IgD-negative memory B cell (primary cell): ENCODE data around the gene ADAM10. TPM values are rescaled to one million over a fixed set of nuclear protein-coding genes. Genes with fewer than 3 reads are reported as not detected.
A peak's percentile ranks its signal among the peaks of the same experiment; 100 is the strongest.
"Not testable (repeated sequence)": the region's sequence is repeated elsewhere in the genome, so short reads cannot be mapped to it uniquely, and the experiment has no call there.

Experiments used
- H3K27ac Mint-ChIP-seq, 3 donors: one replicate each; pipeline ENCODE4 v1.8.0; 2020 to 2022; ENCODE audit warnings: mild to moderate bottlenecking in 3 of 3, mixed read lengths in 3 of 3, moderate library complexity in 1 of 3
- H3K27me3 Mint-ChIP-seq: one replicate; pipeline ENCODE4 v1.8.0; 2021; ENCODE audit warnings: mixed read lengths
- H3K36me3 Mint-ChIP-seq: one replicate; pipeline ENCODE4 v1.8.0; 2020; ENCODE audit warnings: mild to moderate bottlenecking, mixed read lengths
- H3K4me1 Mint-ChIP-seq, 3 donors: one replicate each; pipeline ENCODE4 v1.8.0; 2020 to 2022; ENCODE audit warnings: mixed read lengths in 3 of 3, mild to moderate bottlenecking in 1 of 3
- H3K4me3 Mint-ChIP-seq, 4 donors: one replicate each; pipeline ENCODE4 v1.8.0; 2020 to 2022; ENCODE audit warnings: mild to moderate bottlenecking in 4 of 4, mixed read lengths in 4 of 4, moderate library complexity in 3 of 4
- H3K9me3 Mint-ChIP-seq, 3 donors: one replicate each; pipeline ENCODE4 v1.8.0; 2020 to 2021; ENCODE audit warnings: mixed read lengths in 3 of 3, mild to moderate bottlenecking in 1 of 3
- polyA plus RNA-seq: library from polyadenylated mRNA; unstranded; fragments of 300-500 nt; fragmentation: Illumina TruSeq; gene quantifications from one replicate; pipeline ENCODE4 v1.2.3, GENCODE V29; 2021

ADAM10 gene
- polyA plus RNA-seq, 1 donor from 2014 or later: 91.9 TPM

DNA sequence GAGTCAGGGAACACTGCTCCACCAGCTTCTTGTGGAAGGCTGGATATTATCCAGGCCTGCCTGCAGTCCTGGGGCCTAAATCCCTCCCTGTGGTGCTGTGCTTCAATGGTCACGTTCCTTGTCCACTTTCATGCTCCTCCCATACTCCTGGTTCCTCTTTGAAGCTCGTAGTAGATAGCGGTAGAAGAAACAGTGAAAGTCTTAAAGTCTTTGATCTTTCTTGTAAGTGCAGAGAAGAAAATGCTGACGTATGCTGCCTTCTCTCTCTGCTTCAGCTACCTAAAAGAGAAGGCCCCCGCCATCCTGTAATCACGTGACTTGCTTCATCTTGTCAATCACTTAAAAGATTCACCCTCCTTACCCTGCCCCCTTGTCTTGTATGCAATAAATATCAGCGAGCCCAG, 19.1 kb upstream of the ADAM10 start:
- H3K4me3 Mint-ChIP-seq: peak overlapping the region in 2 of 4 donors; percentile 40 to 43

DNA sequence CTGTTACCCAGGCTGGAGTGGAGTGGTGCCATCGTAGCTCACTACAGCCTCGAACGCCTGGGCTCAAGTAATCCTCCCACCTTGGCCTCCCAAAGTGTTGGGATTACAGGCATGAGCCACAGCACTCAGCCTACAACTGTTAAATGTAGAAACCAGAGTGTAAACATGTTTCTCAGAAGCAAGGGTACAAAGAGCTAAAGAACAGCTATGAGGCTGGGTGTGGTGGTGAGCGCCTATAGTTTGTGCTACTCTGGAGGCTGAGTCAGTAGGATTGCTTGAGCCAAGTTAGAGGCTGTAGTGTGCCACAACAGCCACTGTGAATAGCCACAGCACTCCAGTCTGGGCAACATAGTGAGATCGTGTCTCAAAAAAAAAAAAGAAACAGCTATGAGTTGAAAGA, 16.8 kb upstream of the ADAM10 start:
- H3K4me1 Mint-ChIP-seq: peaks cover 0 to 5% (median 3%) of the 10 kb centered on the region in 3 donors
- peaks cover 0 to 9% (median 3%) of the 10 kb centered on the region in 3 donors for H3K9me3 Mint-ChIP-seq
- H3K4me3 Mint-ChIP-seq: peak overlapping the region in 1 of 4 donors; percentile 65
- H3K27me3 Mint-ChIP-seq: no peaks in the 10 kb centered on the region
- H3K27ac Mint-ChIP-seq: no peak overlapping the region
- peaks cover 3% of the 10 kb centered on the region for H3K36me3 Mint-ChIP-seq

More for the DNA sequence above, 19.1 kb upstream of the ADAM10 start:
- not testable (repeated sequence) for H3K27ac Mint-ChIP-seq, H3K9me3 Mint-ChIP-seq, H3K4me1 Mint-ChIP-seq, H3K27me3 Mint-ChIP-seq, H3K36me3 Mint-ChIP-seq

DNA sequence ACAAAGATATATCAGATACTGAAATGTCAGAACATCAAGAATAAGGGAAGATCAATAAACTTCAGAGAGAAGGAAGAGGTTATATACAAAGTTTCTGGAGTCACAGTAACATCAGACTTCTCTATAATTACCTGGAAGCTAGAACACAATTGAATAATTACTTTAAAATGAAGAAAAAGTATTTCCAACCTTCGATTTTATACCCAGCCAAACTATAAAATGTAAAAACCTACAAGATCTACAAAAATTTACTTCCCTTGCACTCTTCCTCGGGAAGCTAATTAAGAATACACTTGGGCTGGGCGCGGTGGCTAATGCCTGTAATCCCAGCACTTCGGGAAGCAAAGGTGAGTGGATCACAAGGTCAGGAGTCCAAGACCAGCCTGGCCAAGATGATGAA, 15.0 kb upstream of the ADAM10 start:
- peaks cover 3% of the 10 kb centered on the region for H3K36me3 Mint-ChIP-seq
- H3K4me1 Mint-ChIP-seq: no peaks in the 10 kb centered on the region
- H3K9me3 Mint-ChIP-seq: peaks cover 0 to 9% (median 3%) of the 10 kb centered on the region in 3 donors
- no peak overlapping the region for H3K27ac Mint-ChIP-seq
- no peaks in the 10 kb centered on the region for H3K27me3 Mint-ChIP-seq
- H3K4me3 Mint-ChIP-seq: peak overlapping the region in 1 of 4 donors; percentile 52

DNA sequence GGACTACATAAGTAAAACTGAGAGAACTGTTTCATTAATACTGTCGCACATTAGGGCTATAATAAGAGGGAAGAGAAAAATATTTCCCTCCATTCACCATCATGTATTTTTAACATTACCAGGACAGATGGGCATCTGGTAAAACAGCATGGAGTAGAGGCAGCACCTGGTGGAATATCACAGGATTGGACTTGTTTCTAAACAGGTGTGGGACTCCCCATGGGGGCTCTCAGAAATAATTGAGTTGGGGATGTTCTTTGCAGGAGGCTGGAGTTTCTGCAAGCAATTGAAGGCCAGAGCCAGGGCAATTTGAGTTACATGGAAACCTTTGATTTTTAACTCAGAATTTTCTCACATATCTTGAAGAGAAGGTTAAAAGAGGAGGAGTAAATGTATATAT, 13.2 kb upstream of the ADAM10 start:
- Mint-ChIP-seq H3K27ac (no peak overlapping the region), H3K4me3 (peak overlapping the region in 1 of 4 donors; percentile 29), H3K4me1 (no peaks in the 10 kb centered on the region), H3K27me3 (no peaks in the 10 kb centered on the region), H3K36me3 (peaks cover 3% of the 10 kb centered on the region), H3K9me3 (peaks cover 0 to 9% (median 3%) of the 10 kb centered on the region in 3 donors)

DNA sequence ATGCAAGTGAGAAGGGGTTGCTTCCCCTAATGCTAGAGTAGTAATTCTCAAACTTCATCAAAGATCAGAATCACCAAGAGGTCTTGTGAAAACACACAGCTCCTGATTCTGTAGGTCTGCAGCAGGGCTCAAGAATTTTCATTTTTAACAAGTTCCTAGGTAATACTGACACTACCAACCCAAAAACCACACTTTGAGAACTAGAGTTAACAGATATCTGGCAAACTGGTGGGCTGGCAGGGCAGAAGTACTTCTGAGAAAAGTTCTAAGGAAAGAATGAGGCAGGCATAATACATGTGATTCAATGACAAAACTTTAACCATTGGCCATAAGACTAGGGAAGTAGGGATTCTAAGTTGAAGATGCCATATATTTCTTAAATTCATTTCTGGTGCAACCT, 12.8 kb upstream of the ADAM10 start:
- no peak overlapping the region for H3K27ac Mint-ChIP-seq
- H3K4me3 Mint-ChIP-seq: no peak overlapping the region
- peaks cover 3% of the 10 kb centered on the region for H3K36me3 Mint-ChIP-seq
- H3K9me3 Mint-ChIP-seq: peaks cover 0 to 9% (median 3%) of the 10 kb centered on the region in 3 donors
- no peaks in the 10 kb centered on the region for H3K27me3 Mint-ChIP-seq
- H3K4me1 Mint-ChIP-seq: no peaks in the 10 kb centered on the region

DNA sequence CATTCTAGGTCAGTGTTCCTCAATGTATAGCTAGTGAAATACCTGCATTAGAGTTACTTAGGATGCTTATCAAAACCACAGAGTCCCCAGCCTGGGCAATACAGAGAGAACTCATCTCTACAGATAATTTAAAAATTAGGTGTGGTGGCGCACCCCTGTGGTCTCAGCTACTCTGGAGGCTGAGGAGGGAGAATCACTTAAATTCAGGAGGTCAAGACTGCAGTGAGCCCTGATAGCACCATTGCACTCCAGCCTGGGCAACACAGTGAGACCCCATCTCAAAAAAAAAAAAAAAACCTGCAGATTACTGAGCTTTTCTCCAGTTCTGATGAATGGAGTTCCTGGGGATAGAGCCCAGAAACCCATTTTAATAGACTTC, 11.5 kb upstream of the ADAM10 start:
- Mint-ChIP-seq H3K4me3 (no peak overlapping the region), H3K27ac (no peak overlapping the region), H3K27me3 (no peaks in the 10 kb centered on the region), H3K4me1 (no peaks in the 10 kb centered on the region), H3K36me3 (peaks cover 1% of the 10 kb centered on the region), H3K9me3 (peaks cover 0 to 9% (median 3%) of the 10 kb centered on the region in 3 donors)

DNA sequence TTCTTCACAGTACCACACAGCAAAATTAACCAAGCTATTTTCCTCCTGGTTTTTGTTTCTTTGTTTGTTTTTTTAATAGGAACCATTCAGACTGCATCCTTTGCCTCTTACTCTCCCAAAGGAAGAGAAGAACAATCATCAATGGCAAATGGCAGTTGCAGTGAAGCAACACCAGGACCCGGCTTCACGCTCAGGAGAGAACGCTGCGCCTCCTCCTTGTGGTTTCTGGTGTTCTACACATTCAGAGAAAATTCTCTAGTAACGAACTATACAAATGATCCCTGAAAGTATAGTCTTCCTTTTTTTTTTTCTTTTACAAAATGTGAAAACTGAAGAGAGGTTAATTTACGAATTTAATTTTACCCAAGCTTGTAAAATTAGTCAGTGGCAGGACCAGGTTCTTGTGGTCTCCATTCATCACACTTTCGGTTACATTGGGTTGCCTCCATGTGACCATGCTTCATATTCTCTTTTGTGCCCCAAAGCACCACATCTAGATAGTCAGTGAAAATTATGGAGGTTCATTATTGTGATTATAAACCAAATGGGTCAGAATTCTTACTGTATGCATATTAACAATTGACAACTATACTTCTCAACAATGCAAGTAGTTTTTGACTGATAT, 11.0 kb upstream of the ADAM10 start:
- Mint-ChIP-seq H3K4me3 (no peak overlapping the region), H3K36me3 (no peaks in the 10 kb centered on the region), H3K9me3 (peaks cover 0 to 9% (median 3%) of the 10 kb centered on the region in 3 donors), H3K4me1 (no peaks in the 10 kb centered on the region), H3K27me3 (no peaks in the 10 kb centered on the region), H3K27ac (no peak overlapping the region)

DNA sequence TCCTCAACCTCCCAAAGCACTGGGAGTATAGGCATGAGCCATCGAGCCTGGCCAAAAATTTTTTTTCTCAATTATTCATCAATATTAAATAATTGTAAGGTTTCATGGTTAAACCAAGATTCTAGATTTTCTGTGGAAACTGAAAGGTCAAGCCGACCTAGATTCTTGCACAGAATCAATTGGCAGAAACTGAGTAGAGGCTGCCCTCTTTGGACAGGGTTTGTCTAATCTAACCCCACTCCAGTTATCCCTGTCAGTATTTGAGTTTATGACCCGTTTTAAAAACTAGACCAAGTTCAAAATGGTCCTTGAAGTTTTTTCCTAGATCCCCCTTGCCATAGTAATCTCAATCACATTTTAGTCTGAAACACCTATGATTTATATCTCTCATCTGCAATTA, 8.6 kb upstream of the ADAM10 start:
- Mint-ChIP-seq H3K4me3 (no peak overlapping the region), H3K4me1 (no peaks in the 10 kb centered on the region), H3K36me3 (no peaks in the 10 kb centered on the region), H3K9me3 (peaks cover 0 to 1% (median 0%) of the 10 kb centered on the region in 3 donors), H3K27ac (no peak overlapping the region), H3K27me3 (no peaks in the 10 kb centered on the region)

DNA sequence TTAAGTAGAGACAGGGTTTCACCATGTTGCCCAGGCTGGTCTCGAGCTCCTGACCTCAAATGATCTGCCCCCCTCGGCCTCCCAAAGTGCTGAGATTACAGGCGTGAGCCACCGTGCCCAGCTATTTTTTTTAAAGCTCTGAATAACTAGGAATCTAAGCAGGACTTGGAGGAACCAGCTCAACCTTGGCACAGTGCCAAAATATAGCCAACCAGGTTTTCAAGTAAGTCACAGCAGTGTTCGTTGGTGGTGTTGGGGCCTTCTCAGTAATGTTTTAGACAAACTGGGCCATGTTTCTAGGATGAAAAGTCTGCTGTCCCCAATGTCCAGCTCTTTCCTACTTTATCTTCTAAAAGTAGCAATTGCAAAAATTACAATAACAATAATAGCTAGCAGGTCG, 6.4 kb upstream of the ADAM10 start:
- H3K27me3 Mint-ChIP-seq: no peaks in the 10 kb centered on the region
- no peaks in the 10 kb centered on the region for H3K9me3 Mint-ChIP-seq
- peak overlapping the region in 1 of 4 donors; percentile 50 for H3K4me3 Mint-ChIP-seq
- no peaks in the 10 kb centered on the region for H3K36me3 Mint-ChIP-seq
- no peaks in the 10 kb centered on the region for H3K4me1 Mint-ChIP-seq
- no peak overlapping the region for H3K27ac Mint-ChIP-seq

DNA sequence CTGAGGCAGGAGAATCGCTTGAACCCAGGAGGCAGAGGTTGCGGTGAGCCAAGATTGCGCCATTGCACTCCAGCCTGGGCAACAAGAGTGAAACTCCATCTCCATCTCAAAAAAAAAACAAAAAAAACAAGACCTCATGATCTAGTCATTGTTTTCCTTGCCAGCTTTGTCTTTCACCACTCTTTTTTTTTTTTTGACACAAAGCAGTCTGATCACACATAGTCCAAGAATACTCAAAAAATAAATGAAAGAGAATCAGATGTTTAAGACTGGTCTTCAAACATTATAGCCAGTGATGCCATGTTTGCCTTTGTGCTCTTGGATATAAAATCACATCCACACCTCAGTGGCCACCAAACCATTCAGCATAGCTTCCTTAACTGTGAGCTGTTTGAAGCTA, 5.8 kb upstream of the ADAM10 start:
- Mint-ChIP-seq H3K9me3 (no peaks in the 10 kb centered on the region), H3K4me1 (peaks cover under 1 to 3% (median 2%) of the 10 kb centered on the region in 3 donors), H3K27ac (no peak overlapping the region), H3K4me3 (no peak overlapping the region), H3K36me3 (no peaks in the 10 kb centered on the region), H3K27me3 (no peaks in the 10 kb centered on the region)

DNA sequence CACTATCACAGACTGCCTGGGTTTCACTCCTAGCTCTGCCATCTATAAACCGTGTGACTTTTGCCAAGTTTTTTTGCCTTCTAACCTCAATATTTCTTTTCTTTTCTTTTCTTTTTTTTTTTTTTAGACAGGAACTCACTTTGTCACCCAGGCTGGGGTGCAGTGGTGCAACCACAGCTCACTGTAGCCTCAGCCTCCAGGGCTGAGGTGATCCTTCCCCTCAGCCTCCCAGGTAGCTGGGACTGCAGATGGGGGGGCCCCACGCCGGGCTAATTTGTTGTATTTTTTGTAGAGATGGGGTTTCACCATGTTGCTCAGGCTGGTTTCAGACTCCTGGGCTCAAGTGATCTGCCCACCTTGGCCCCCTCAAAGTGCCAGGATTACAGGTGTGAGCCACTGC, 3.2 kb upstream of the ADAM10 start:
- H3K36me3 Mint-ChIP-seq: no peaks in the 10 kb centered on the region
- peaks cover 11 to 17% (median 14%) of the 10 kb centered on the region in 3 donors for H3K4me1 Mint-ChIP-seq
- H3K9me3 Mint-ChIP-seq: no peaks in the 10 kb centered on the region
- no peaks in the 10 kb centered on the region for H3K27me3 Mint-ChIP-seq
- no peak overlapping the region for H3K4me3 Mint-ChIP-seq
- H3K27ac Mint-ChIP-seq: no peak overlapping the region

DNA sequence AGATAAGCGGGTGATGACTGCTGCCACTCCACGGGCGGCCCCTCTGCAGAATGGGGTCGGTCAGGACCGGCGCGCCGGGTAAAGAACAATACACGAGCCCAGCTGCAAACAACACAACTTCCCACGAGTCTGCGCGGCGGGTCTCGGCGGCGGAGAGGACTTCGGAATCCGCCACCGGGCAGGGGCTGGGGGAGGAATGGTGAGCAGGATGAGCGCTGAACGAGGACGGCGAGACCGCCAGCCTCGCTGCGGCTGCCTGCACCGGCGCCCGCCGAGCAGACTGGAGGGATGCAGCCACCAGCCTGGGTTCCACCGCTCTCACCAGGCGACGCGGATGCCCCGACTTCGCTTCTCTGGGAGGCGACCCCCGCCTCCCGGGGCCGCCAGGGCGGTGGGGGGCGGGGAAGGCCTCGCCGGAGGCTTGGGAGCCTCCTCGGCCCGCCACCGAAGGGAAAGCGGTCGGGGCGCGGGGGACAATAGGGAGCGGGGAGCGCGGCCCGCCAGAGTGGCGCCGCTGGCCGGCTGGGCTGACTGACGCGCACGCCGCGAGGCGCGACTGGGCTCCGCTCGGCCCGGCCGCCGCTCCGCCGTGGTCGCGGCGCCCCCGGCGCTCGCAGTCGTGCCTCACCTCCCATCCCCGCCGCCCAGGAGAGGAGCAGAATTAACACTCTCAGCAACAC, 515 bp downstream of the ADAM10 start:
- peak overlapping the region; percentile 93 to 99 (median 98) for H3K27ac Mint-ChIP-seq
- H3K9me3 Mint-ChIP-seq: no peaks in the 10 kb centered on the region
- peaks cover 23 to 35% (median 24%) of the 10 kb centered on the region in 3 donors for H3K4me1 Mint-ChIP-seq
- H3K27me3 Mint-ChIP-seq: no peaks in the 10 kb centered on the region
- peak overlapping the region; percentile 96 to 98 (median 97) for H3K4me3 Mint-ChIP-seq
- H3K36me3 Mint-ChIP-seq: peaks cover 1% of the 10 kb centered on the region

DNA sequence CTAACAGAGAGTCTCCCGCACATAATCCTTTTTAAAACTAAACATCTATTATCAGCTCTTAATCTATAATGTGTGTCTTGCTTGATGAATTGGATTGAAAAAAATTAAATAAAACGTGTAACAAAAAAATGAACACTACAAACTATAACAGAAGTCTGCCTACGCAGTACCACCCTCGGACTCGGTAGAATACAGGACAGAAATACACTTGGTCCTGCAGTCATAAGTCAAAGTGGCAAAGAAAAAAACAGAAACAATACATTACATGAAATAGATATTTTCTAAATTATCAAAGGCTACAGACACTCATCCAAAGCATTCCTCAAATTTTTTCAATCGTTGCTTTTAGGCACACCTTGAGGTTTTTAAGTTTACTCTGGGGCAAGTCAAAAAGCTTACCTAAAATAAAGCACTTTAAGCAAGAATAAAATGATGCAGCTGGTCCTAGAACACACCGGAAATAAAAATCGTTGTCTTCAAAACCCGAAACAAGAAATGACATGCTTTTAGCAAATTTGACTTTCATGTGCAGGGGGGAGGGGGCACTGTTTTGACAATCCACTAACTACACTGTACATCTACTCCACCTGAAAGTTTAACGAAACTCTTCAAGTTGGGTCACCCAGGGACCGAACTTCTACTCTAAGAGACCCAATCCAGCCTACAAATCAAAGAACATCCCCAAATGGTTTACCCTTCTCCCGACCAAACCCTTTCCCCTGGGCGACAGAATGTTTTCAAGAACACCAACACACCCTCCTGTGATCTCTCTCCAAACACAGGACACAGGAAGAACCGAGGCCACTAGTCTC, 1.3 kb downstream of the ADAM10 start:
- Mint-ChIP-seq H3K36me3 (peaks cover 1% of the 10 kb centered on the region), H3K9me3 (no peaks in the 10 kb centered on the region)

DNA sequence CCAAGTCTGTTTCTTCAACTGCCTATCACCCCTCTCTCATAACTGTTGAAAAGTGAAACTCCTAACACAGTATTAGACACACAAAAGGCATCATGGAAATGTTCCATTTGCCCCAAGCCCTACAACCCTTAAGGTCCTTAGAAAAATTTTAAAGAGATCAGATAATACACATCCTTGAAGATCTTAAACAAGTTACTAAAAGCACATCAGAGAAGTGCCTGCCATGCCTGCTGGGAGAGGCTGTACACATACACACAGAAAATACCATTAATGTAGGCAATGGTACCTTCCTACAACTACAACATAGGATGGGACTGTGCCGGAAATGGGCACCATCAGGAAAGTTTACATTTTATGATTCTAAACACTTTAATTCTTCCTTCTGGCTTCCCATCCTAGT, 3.3 kb downstream of the ADAM10 start:
- Mint-ChIP-seq H3K9me3 (no peaks in the 10 kb centered on the region), H3K36me3 (peaks cover 1% of the 10 kb centered on the region), H3K27me3 (no peaks in the 10 kb centered on the region), H3K4me3 (peak overlapping the region in 2 of 4 donors; percentile 31 to 52), H3K4me1 (peaks cover 38 to 59% (median 40%) of the 10 kb centered on the region in 3 donors), H3K27ac (peak overlapping the region in 1 of 3 donors; percentile 51)

More for the DNA sequence above, 1.3 kb downstream of the ADAM10 start:
- Mint-ChIP-seq H3K4me3 (peak overlapping the region; percentile 96 to 98 (median 96)), H3K27ac (peak overlapping the region; percentile 88 to 99 (median 96)), H3K4me1 (peaks cover 24 to 38% (median 24%) of the 10 kb centered on the region in 3 donors), H3K27me3 (no peaks in the 10 kb centered on the region)

DNA sequence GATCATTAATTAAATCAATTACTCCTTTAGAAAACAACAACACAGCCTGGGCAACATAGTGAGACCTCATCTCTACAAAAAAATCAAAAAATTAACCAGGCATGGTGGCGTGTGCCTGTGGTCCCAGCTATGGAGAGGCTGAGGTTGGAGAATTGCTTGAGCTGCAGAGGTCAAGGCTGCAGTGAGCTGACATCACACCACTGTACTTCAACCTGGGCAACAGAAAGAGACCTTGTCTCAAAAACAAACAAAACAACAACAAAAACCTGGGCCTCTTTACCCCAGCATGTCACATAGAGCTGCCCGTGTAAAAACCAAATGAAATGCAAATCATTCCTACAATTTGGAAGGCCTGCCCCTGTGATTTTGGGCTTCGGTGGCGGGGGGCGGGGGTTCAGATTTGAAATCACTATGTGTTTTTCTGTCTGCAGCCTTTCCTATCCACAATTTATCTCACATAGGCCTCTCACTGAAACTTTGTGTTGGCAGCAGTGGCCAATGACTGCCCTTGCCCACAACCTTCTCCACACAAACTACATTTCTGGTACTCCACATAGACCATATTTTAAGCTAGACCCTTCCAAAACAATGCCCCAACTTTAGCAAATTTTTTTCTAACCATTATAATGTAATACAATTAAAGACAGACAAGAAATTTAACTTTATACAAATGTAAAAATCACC, 6.5 kb downstream of the ADAM10 start:
- Mint-ChIP-seq H3K27ac (no peak overlapping the region), H3K27me3 (no peaks in the 10 kb centered on the region), H3K9me3 (no peaks in the 10 kb centered on the region), H3K36me3 (peaks cover 1% of the 10 kb centered on the region), H3K4me1 (peaks cover 42 to 59% (median 47%) of the 10 kb centered on the region in 3 donors), H3K4me3 (peak overlapping the region in 2 of 4 donors; percentile 6 to 81)
